Subcutaneous adipose tissue (tissue), 4 donors: Measurements from ENCODE around the gene LDLRAD4. TPM values are rescaled to one million over a fixed set of nuclear protein-coding genes. Genes with fewer than 3 reads are reported as not detected.

ENCODE experiments used
- CTCF ChIP-seq: fragments of 450-650 bp; IDR thresholded peaks from one replicate; pipeline ENCODE4 v1.5.1; 2016; ENCODE audit warnings: low read depth, mild to moderate bottlenecking, control low read depth, antibody characterized with exemption, moderate library complexity
- total RNA-seq, 4 donors: library from RNA; depleted of rRNA; stranded (reverse); fragments of >200 nt; gene quantifications; one replicate each; pipeline ENCODE4 v1.1.0, GENCODE V29; 2016

LDLRAD4 gene
- total RNA-seq, 4 donors from 2014 or later = 16.4 to 28.4 (median 21.6) TPM

- no peak for TF ChIP-seq CTCF
Observed at GRCh38 chr18:13606604-13607254, 388.2 kb downstream of the LDLRAD4 start.

GRCh38 chr18:13608791-13609532, 390.4 kb downstream of the LDLRAD4 start:
- no peak for TF ChIP-seq CTCF

- TF ChIP-seq CTCF = no peak
Observed at GRCh38 chr18:13610555-13611141, 392.1 kb downstream of the LDLRAD4 start.

GRCh38 chr18:13611142-13611600, 392.6 kb downstream of the LDLRAD4 start:
- no peak for TF ChIP-seq CTCF

- no peak for TF ChIP-seq CTCF
Observed at GRCh38 chr18:13611601-13612195, 393.1 kb downstream of the LDLRAD4 start.

- TF ChIP-seq CTCF = no peak
Observed at GRCh38 chr18:13612196-13612997, 393.8 kb downstream of the LDLRAD4 start.
